ENCODE data around the gene KDM4B.
A peak's percentile ranks its signal among the peaks of the same experiment; 100 is the strongest.
"Not testable (repeated sequence)": the region's sequence is repeated elsewhere in the genome, so short reads cannot be mapped to it uniquely, and the experiment has no call there.

Gene KDM4B

DNA sequence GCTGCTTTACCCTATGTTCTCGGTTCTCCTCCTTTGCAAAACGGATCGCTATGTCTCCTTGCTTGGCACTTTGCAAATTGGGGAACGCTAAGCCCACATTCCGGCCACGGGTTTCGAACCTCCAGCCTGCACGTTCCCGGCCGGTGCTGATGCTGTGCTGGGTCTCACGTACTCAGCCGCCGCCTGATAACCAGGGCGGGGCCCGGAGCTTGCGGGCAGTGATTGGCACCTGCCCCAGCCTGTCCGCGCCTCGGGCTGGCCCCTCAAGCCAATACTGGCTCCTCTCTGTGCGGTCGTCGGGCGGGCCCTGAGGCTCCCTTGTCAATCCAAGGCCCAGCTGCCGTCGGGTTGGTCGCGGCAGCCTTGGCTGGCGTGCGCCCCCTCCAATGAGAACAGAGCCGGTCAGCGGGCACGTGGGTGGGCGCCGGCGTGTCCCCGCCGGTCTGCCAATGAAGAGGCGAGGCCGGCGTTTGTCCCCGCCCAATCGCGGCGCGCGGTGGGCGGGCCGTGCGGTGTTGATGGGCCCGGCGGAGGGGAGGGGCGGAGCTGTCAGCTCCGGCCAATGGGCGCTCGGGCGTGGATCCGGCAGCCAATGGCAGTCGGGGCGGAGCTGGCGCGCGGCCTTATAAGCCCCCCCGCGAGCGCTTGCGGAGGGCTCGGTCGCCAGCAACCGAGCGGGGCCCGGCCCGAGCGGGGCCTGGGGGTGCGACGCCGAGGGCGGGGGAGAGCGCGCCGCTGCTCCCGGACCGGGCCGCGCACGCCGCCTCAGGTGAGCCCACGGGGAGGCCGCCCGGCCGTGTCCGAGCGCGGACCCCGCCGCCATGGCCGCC lies at the start of gene KDM4B:
Gene KDM4B, plus strand, starts transcription at position 652 of the 830 bp plus-strand sequence. CDS start 63,778 bp downstream, outside the sequence.
- no CpG with 5 or more reads among the region's 96 CpGs for WGBS (ENCODE audit: insufficient coverage, insufficient read length)
- H3K36me3 ChIP-seq (ENCODE audit: control insufficient read depth, insufficient read depth, low read length) = no peaks in the 10 kb centered on the region
- H3K4me1 ChIP-seq (ENCODE audit: control insufficient read depth, insufficient read depth, low read length) = peaks cover 4% of the 10 kb centered on the region; the same call in 1 of the 2 replicates
- H3K27me3 ChIP-seq (ENCODE audit: control insufficient read depth, insufficient read depth, low read length) = no peaks in the 10 kb centered on the region
- H3K27ac ChIP-seq (ENCODE audit: low read length) = no peak within 1 kb of the TSS
- DNase-seq (ENCODE audit: low read depth, low spot score) = peak; percentile 95
- H3K9me3 ChIP-seq (ENCODE audit: control insufficient read depth, insufficient read depth, low read length) = no peaks in the 10 kb centered on the region; the same call in 1 of the 2 replicates
- peak within 1 kb of the TSS; percentile 56 for H3K4me3 ChIP-seq (ENCODE audit: low read length)

DNA sequence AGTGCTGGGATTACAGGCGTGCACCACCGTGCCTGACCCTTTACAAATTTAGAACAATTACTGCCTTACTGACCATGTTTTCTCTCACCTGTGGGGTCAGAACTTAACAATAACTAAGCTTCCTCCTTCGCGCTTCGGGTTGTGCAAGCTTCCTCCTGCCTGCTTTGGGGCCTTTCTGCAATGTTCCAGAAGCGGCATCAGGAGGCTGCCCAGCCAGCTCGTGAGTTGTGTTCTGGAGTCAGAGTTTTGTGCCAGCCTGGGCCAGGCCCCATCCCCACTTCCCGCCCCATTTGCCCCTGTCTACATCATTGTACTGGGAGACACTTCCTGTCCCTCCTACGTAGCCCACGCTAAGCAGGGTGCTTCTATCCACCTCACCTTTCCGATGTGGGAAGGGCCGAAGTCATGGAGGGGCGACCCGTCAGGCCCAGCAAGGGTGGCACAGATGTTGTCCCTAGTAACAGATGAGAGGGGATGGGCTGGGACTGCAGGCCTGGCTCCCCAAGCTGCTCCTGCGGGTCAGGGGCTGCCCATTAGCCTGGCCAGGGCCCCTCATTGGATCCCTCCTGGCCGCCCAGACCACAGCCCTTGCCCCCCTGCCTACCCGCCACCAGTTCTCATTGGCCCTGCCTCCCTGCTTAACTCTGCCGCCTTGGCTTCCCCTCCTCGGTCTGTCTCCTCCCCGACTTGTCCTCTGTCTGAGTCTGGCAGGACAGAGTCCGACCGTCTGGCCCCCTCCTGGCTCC lies 46.2 kb upstream of the KDM4B start:
- H3K36me3 ChIP-seq (ENCODE audit: control insufficient read depth, insufficient read depth, low read length) = peaks cover 6% of the 10 kb centered on the region; the same call in 1 of the 2 replicates
- no peaks in the 10 kb centered on the region for H3K9me3 ChIP-seq (ENCODE audit: control insufficient read depth, insufficient read depth, low read length)
- no CpG with 5 or more reads among the region's 22 CpGs for WGBS (ENCODE audit: insufficient coverage, insufficient read length)
- H3K27me3 ChIP-seq (ENCODE audit: control insufficient read depth, insufficient read depth, low read length) = no peaks in the 10 kb centered on the region
- no peak overlapping the region for H3K4me3 ChIP-seq (ENCODE audit: low read length)
- H3K4me1 ChIP-seq (ENCODE audit: control insufficient read depth, insufficient read depth, low read length) = 0 out of 2 replicates have a peak, but pooled peaks cover 3% of the 10 kb centered on the region
- DNase-seq (ENCODE audit: low read depth, low spot score) = no peak
- H3K27ac ChIP-seq (ENCODE audit: low read length) = no peak overlapping the region

DNA sequence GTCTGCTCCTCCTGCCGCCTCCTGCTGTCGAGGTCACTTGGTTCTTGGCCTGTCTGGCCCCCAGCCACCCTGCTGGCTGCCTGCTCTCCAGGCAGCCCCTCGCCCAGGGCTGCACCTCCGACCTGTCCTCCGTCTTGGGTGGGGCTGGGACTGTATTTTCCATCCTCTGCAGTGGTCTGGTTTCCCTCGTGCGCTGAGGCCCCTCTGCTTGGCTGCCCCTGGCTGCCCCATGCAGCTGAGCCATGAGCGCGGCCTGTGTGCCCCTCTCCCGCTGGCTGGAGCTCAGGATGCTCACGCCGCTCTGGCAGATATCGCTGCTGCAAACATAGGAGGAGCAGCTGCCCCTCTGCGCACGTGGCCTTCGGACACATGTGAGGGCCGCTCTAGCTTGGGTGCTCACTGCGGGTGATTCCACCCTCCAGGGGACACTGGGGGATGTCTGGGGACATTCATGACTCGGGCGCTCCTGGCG lies 45.6 kb upstream of the KDM4B start:
- Histone ChIP-seq H3K4me3 (ENCODE audit: low read length) (no peak overlapping the region), H3K27ac (ENCODE audit: low read length) (no peak overlapping the region)
- no CpG with 5 or more reads among the region's 21 CpGs for WGBS (ENCODE audit: insufficient coverage, insufficient read length)

DNA sequence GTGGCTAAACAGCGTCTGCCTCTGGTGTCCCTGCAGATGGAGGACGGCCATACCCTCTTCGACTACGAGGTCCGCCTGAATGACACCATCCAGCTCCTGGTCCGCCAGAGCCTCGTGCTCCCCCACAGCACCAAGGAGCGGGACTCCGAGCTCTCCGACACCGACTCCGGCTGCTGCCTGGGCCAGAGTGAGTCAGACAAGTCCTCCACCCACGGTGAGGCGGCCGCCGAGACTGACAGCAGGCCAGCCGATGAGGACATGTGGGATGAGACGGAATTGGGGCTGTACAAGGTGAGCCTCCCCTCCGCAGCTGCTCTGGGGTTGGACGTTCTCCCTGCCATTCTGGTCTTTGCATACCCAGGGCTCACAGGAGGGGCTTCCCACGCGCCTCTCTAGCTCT lies 39.7 kb upstream of the KDM4B start:
- H3K9me3 ChIP-seq (ENCODE audit: control insufficient read depth, insufficient read depth, low read length) = no peaks in the 10 kb centered on the region
- 0 out of 2 replicates have a peak, but pooled peaks cover 4% of the 10 kb centered on the region for H3K4me1 ChIP-seq (ENCODE audit: control insufficient read depth, insufficient read depth, low read length)
- no CpG with 5 or more reads among the region's 22 CpGs for WGBS (ENCODE audit: insufficient coverage, insufficient read length)
- H3K27me3 ChIP-seq (ENCODE audit: control insufficient read depth, insufficient read depth, low read length) = no peaks in the 10 kb centered on the region
- no peak for DNase-seq (ENCODE audit: low read depth, low spot score)
- H3K4me3 ChIP-seq (ENCODE audit: low read length) = no peak overlapping the region
- H3K36me3 ChIP-seq (ENCODE audit: control insufficient read depth, insufficient read depth, low read length) = peaks cover 21% of the 10 kb centered on the region
- H3K27ac ChIP-seq (ENCODE audit: low read length) = no peak overlapping the region

More for the DNA sequence above, 45.6 kb upstream of the KDM4B start:
- no peaks in the 10 kb centered on the region for H3K9me3 ChIP-seq (ENCODE audit: control insufficient read depth, insufficient read depth, low read length)
- H3K36me3 ChIP-seq (ENCODE audit: control insufficient read depth, insufficient read depth, low read length) = peaks cover 6% of the 10 kb centered on the region; the same call in 1 of the 2 replicates
- no peaks in the 10 kb centered on the region for H3K27me3 ChIP-seq (ENCODE audit: control insufficient read depth, insufficient read depth, low read length)
- no peak for DNase-seq (ENCODE audit: low read depth, low spot score)
- 0 out of 2 replicates have a peak, but pooled peaks cover 4% of the 10 kb centered on the region for H3K4me1 ChIP-seq (ENCODE audit: control insufficient read depth, insufficient read depth, low read length)

- Histone ChIP-seq H3K36me3 (ENCODE audit: control insufficient read depth, insufficient read depth, low read length) (peaks cover 29% of the 10 kb centered on the region), H3K9me3 (ENCODE audit: control insufficient read depth, insufficient read depth, low read length) (no peaks in the 10 kb centered on the region), H3K4me3 (ENCODE audit: low read length) (no peak overlapping the region), H3K27me3 (ENCODE audit: control insufficient read depth, insufficient read depth, low read length) (no peaks in the 10 kb centered on the region), H3K4me1 (ENCODE audit: control insufficient read depth, insufficient read depth, low read length) (0 out of 2 replicates have a peak, but pooled peaks cover 4% of the 10 kb centered on the region), H3K27ac (ENCODE audit: low read length) (no peak overlapping the region)
- no peak for DNase-seq (ENCODE audit: low read depth, low spot score)
- WGBS (ENCODE audit: insufficient coverage, insufficient read length) = no CpG with 5 or more reads among the region's 28 CpGs
Observed at GRCh38 chr19:4930664-4931063, 38.2 kb upstream of the KDM4B start.

DNA sequence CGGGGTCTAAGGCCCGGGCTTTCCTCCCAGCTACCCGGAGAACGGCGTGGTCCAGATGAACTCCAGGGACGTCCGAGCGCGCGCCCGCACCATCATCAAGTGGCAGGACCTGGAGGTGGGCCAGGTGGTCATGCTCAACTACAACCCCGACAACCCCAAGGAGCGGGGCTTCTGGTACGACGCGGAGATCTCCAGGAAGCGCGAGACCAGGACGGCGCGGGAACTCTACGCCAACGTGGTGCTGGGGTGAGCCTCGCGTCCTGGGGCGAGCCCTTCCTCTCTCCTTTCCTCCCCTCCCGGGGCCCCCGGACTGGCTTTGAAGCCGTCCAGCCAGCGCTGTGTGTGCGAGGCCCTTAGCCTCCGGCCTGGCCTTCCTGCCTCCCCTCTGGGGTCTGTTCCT lies 36.2 kb upstream of the KDM4B start:
- H3K9me3 ChIP-seq (ENCODE audit: control insufficient read depth, insufficient read depth, low read length) = no peaks in the 10 kb centered on the region
- WGBS (ENCODE audit: insufficient coverage, insufficient read length) = no CpG with 5 or more reads among the region's 32 CpGs
- no peak overlapping the region for H3K27ac ChIP-seq (ENCODE audit: low read length)
- no peaks in the 10 kb centered on the region for H3K27me3 ChIP-seq (ENCODE audit: control insufficient read depth, insufficient read depth, low read length)
- no peak for DNase-seq (ENCODE audit: low read depth, low spot score)
- H3K4me3 ChIP-seq (ENCODE audit: low read length) = no peak overlapping the region
- peaks cover 33% of the 10 kb centered on the region for H3K36me3 ChIP-seq (ENCODE audit: control insufficient read depth, insufficient read depth, low read length)
- H3K4me1 ChIP-seq (ENCODE audit: control insufficient read depth, insufficient read depth, low read length) = 0 out of 2 replicates have a peak, but pooled peaks cover under 1% of the 10 kb centered on the region

DNA sequence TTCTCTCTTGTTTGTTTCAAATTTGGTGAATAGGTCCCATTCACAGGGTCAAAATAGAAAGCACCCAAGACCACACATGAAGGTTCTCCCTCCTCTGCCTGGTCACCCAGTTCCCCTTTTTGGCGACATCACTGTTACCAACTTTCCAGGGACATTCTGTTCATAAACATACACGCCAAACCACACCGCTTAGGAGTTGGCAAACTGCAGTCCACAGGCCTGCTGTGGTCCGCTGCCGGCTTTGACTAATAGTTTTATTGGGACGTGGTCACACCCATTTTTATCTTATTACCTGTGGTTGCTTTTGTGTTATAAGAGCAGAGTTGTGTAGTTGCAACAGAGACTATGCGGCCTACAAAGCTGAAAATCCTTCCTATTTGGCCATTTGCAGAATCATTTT lies 35.4 kb upstream of the KDM4B start:
- H3K4me3 ChIP-seq (ENCODE audit: low read length) = no peak overlapping the region
- WGBS (ENCODE audit: insufficient coverage, insufficient read length) = no CpG with 5 or more reads among the region's 7 CpGs
- no peak for DNase-seq (ENCODE audit: low read depth, low spot score)
- H3K36me3 ChIP-seq (ENCODE audit: control insufficient read depth, insufficient read depth, low read length) = peaks cover 33% of the 10 kb centered on the region
- no peak overlapping the region for H3K27ac ChIP-seq (ENCODE audit: low read length)
- H3K27me3 ChIP-seq (ENCODE audit: control insufficient read depth, insufficient read depth, low read length) = no peaks in the 10 kb centered on the region
- no peaks in the 10 kb centered on the region for H3K4me1 ChIP-seq (ENCODE audit: control insufficient read depth, insufficient read depth, low read length)
- H3K9me3 ChIP-seq (ENCODE audit: control insufficient read depth, insufficient read depth, low read length) = no peaks in the 10 kb centered on the region

- no peak overlapping the region for H3K27ac ChIP-seq (ENCODE audit: low read length)
- H3K27me3 ChIP-seq (ENCODE audit: control insufficient read depth, insufficient read depth, low read length) = no peaks in the 10 kb centered on the region
- peaks cover 25% of the 10 kb centered on the region for H3K36me3 ChIP-seq (ENCODE audit: control insufficient read depth, insufficient read depth, low read length)
- WGBS (ENCODE audit: insufficient coverage, insufficient read length) = no CpG with 5 or more reads among the region's 8 CpGs
- H3K4me1 ChIP-seq (ENCODE audit: control insufficient read depth, insufficient read depth, low read length) = no peaks in the 10 kb centered on the region
- H3K9me3 ChIP-seq (ENCODE audit: control insufficient read depth, insufficient read depth, low read length) = no peaks in the 10 kb centered on the region
- no peak overlapping the region for H3K4me3 ChIP-seq (ENCODE audit: low read length)
- DNase-seq (ENCODE audit: low read depth, low spot score) = no peak
Observed at GRCh38 chr19:4935444-4935843, 33.5 kb upstream of the KDM4B start.

- Histone ChIP-seq H3K9me3 (ENCODE audit: control insufficient read depth, insufficient read depth, low read length) (no peaks in the 10 kb centered on the region), H3K36me3 (ENCODE audit: control insufficient read depth, insufficient read depth, low read length) (peaks cover 25% of the 10 kb centered on the region), H3K4me1 (ENCODE audit: control insufficient read depth, insufficient read depth, low read length) (no peaks in the 10 kb centered on the region), H3K4me3 (ENCODE audit: low read length) (no peak overlapping the region), H3K27me3 (ENCODE audit: control insufficient read depth, insufficient read depth, low read length) (no peaks in the 10 kb centered on the region), H3K27ac (ENCODE audit: low read length) (no peak overlapping the region)
- DNase-seq (ENCODE audit: low read depth, low spot score) = no peak
- no CpG with 5 or more reads among the region's 7 CpGs for WGBS (ENCODE audit: insufficient coverage, insufficient read length)
Observed at GRCh38 chr19:4937060-4937459, 31.9 kb upstream of the KDM4B start.

DNA sequence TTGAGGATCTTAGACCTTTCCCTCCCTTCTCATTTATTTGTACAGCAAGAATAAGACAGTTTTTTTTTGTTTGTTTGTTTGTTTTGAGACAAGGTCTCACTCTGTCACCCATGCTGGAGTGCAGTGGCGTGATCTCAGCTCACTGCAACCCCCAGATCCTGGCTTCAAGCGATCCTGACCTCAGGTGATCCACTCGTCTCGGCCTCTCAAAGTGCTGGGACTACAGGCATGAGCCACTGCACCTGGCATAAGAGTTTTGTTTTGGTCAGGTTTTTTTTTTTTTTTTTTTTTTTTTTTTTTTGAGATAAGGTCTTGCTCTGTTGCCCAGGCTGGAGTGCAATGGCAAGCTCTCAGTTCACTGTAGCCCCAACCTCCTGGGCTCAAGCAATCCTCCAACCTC lies 30.5 kb upstream of the KDM4B start:
- WGBS (ENCODE audit: insufficient coverage, insufficient read length) = no CpG with 5 or more reads among the region's 4 CpGs
- DNase-seq (ENCODE audit: low read depth, low spot score); H3K9me3 ChIP-seq (ENCODE audit: control insufficient read depth, insufficient read depth, low read length); H3K4me3 ChIP-seq (ENCODE audit: low read length); H3K4me1 ChIP-seq (ENCODE audit: control insufficient read depth, insufficient read depth, low read length); H3K27me3 ChIP-seq (ENCODE audit: control insufficient read depth, insufficient read depth, low read length); H3K27ac ChIP-seq (ENCODE audit: low read length): not testable (repeated sequence)
- peaks cover 21% of the 10 kb centered on the region for H3K36me3 ChIP-seq (ENCODE audit: control insufficient read depth, insufficient read depth, low read length)
